Hepatocyte (in vitro differentiated cells): ENCODE measurements around the gene CD34. TPM values are rescaled to one million over a fixed set of nuclear protein-coding genes. Genes with fewer than 3 reads are reported as not detected.

Experiments used
- DNase-seq: peaks from one replicate; pipeline ENCODE4 v3.0.0-alpha.2; 2016; ENCODE audit warnings: low spot score
- H2AFZ ChIP-seq: fragments of 200-600 bp; sonication (generic); 2 replicates; pipeline ENCODE4 v1.6.0; 2016; ENCODE audit warnings: antibody characterized with exemption, mild to moderate bottlenecking
- H3K27ac ChIP-seq: fragments of 200-600 bp; sonication (generic); 2 replicates; pipeline ENCODE4 v1.5.1; 2016; ENCODE audit warnings: mild to moderate bottlenecking
- H3K27me3 ChIP-seq: fragments of 200-600 bp; sonication (generic); 2 replicates; pipeline ENCODE4 v1.6.1; 2016
- H3K36me3 ChIP-seq: fragments of 200-600 bp; sonication (generic); replicated peaks from 2 replicates; pipeline ENCODE4 v1.5.1; 2016; ENCODE audit warnings: low read depth; ENCODE audit not compliant: insufficient read depth
- H3K4me1 ChIP-seq: fragments of 200-600 bp; sonication (generic); 2 replicates; pipeline ENCODE4 v1.5.1; 2016; ENCODE audit warnings: mild to moderate bottlenecking, moderate library complexity; ENCODE audit not compliant: insufficient read depth
- H3K4me2 ChIP-seq: fragments of 200-600 bp; sonication (generic); 2 replicates; pipeline ENCODE4 v1.6.0; 2016
- H3K4me3 ChIP-seq: fragments of 200-600 bp; sonication (generic); 2 replicates; pipeline ENCODE4 v1.5.1; 2016; ENCODE audit warnings: mild to moderate bottlenecking
- H3K79me2 ChIP-seq: fragments of 200-600 bp; sonication (generic); 2 replicates; pipeline ENCODE4 v1.6.0; 2017; ENCODE audit warnings: mild to moderate bottlenecking
- H3K9me2 ChIP-seq: fragments of 200-600 bp; sonication (generic); replicated peaks from 2 replicates; pipeline ENCODE4 v1.6.0; 2017; ENCODE audit warnings: mild to moderate bottlenecking; ENCODE audit not compliant: insufficient read depth
- H3K9me3 ChIP-seq: fragments of 200-600 bp; sonication (generic); 2 replicates; pipeline ENCODE4 v1.5.1; 2016; ENCODE audit warnings: low read depth, mild to moderate bottlenecking
- H4K20me1 ChIP-seq: fragments of 200-600 bp; sonication (generic); 2 replicates; pipeline ENCODE4 v1.6.0; 2016; ENCODE audit warnings: mild to moderate bottlenecking; ENCODE audit not compliant: insufficient read depth, poor library complexity, severe bottlenecking
- EZH2 ChIP-seq: fragments of 200-600 bp; sonication (generic); IDR thresholded peaks from 2 replicates; pipeline ENCODE4 v1.6.1; 2016; ENCODE audit warnings: antibody characterized with exemption, mild to moderate bottlenecking, borderline replicate concordance
- EZH2phosphoT487 ChIP-seq: fragments of 200-600 bp; sonication (generic); IDR thresholded peaks from one replicate; pipeline ENCODE4 v1.6.1; 2018; ENCODE audit warnings: antibody characterized with exemption, mild to moderate bottlenecking, low read depth, moderate library complexity; ENCODE audit not compliant: unreplicated experiment, severe bottlenecking
- WGBS: methylation state at CpG from one replicate; pipeline ENCODE4 v1.1.6; 2016; ENCODE audit warnings: low lambda C conversion rate; ENCODE audit errors: missing lambda C conversion rate; 5-methylcytosine and 5-hydroxymethylcytosine counted together
- polyA plus RNA-seq: library from polyadenylated mRNA; unstranded; fragments of >200 nt; fragmentation: Nextera tagmentation; extraction: Ambion mirVana; gene quantifications from 2 replicates; pipeline ENCODE4 v1.2.1, GENCODE V29; 2016
- total RNA-seq: library from RNA; depleted of rRNA; stranded (reverse); fragments of >200 nt; gene quantifications from 2 replicates; pipeline ENCODE4 v1.2.3, GENCODE V29; 2014
- TF ChIP-seq, protein P1 (sequence below): fragments of 200-600 bp; sonication (generic); IDR thresholded peaks from 2 replicates; pipeline ENCODE4 v1.5.1; 2016; ENCODE audit warnings: antibody characterized with exemption, mild to moderate bottlenecking; ENCODE audit not compliant: poor library complexity

Gene CD34
- total and polyA plus RNA-seq, 2 experiments from 2014 or later = 0.90 to 2.4 TPM

DNA sequence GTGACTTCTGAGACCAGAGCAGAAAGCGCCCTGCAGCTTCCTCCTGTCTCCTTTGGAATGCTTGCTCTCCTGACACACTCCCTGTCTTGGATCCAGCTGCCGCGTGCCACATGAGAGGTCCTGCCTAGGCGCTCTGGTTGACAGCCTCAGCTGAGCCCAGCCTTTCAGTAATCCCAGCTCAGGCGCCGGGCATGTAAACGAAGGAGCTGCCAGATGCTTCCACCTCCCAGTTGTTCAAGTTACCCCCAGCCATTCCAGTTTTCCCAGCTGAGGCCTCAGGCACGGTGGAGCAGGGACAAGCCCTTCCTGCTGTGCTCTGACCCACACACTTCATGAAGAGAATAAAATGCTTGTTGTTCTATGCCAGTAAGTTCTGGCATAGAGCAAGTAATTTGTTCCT lies 14.3 kb upstream of the CD34 start:
- Histone ChIP-seq H3K79me2 (no peaks in the 10 kb centered on the region), H3K27me3 (peaks cover 5% of the 10 kb centered on the region), H3K4me1 (peaks cover 6% of the 10 kb centered on the region), H3K9me2 (no peaks in the 10 kb centered on the region), H4K20me1 (no peaks in the 10 kb centered on the region), H3K4me3 (no peak overlapping the region), H3K4me2 (no peak overlapping the region), H3K9me3 (no peaks in the 10 kb centered on the region), H3K27ac (no peak overlapping the region), H2AFZ (no peak overlapping the region), H3K36me3 (no peaks in the 10 kb centered on the region)
- TF ChIP-seq EZH2phosphoT487 (no peak), EZH2 (no peak)
- TF ChIP-seq, protein P1, sequence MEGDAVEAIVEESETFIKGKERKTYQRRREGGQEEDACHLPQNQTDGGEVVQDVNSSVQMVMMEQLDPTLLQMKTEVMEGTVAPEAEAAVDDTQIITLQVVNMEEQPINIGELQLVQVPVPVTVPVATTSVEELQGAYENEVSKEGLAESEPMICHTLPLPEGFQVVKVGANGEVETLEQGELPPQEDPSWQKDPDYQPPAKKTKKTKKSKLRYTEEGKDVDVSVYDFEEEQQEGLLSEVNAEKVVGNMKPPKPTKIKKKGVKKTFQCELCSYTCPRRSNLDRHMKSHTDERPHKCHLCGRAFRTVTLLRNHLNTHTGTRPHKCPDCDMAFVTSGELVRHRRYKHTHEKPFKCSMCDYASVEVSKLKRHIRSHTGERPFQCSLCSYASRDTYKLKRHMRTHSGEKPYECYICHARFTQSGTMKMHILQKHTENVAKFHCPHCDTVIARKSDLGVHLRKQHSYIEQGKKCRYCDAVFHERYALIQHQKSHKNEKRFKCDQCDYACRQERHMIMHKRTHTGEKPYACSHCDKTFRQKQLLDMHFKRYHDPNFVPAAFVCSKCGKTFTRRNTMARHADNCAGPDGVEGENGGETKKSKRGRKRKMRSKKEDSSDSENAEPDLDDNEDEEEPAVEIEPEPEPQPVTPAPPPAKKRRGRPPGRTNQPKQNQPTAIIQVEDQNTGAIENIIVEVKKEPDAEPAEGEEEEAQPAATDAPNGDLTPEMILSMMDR = no peak
- DNase-seq = peak; percentile 21
- 16% methylated on average over 8 of the region's 8 CpGs for WGBS

DNA sequence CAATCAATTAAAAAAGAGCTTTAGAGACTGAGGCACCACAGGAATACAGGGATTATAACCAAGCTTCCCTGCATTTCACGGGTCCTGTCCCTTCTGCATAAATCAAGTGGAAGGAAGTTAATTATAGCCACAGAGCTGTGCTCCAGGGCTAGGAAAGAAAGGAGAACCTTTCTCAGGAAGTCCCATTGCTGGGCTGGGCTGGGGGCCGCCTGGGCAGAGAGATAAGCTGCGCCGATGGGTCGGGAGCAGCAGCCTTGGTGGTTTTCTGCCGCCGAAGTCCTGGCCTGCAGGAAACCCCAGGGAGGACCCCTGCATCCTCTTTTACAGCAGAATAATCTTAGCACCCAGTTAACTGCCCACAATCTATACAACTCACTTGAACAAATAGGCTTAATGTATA lies 12.6 kb upstream of the CD34 start:
- H4K20me1 ChIP-seq = no peaks in the 10 kb centered on the region
- DNase-seq = no peak
- H3K27me3 ChIP-seq = peaks cover 5% of the 10 kb centered on the region
- H2AFZ ChIP-seq = no peak overlapping the region
- no peaks in the 10 kb centered on the region for H3K79me2 ChIP-seq
- H3K9me2 ChIP-seq = no peaks in the 10 kb centered on the region
- H3K9me3 ChIP-seq = no peaks in the 10 kb centered on the region
- H3K4me3 ChIP-seq = no peak overlapping the region
- H3K4me2 ChIP-seq = no peak overlapping the region
- no peak overlapping the region for H3K27ac ChIP-seq
- no peaks in the 10 kb centered on the region for H3K36me3 ChIP-seq
- no peak for TF ChIP-seq EZH2phosphoT487
- TF ChIP-seq EZH2 = no peak
- TF ChIP-seq, protein P1 = no peak
- 49% methylated on average over 7 of the region's 7 CpGs for whole genome bisulfite sequencing
- H3K4me1 ChIP-seq = peaks cover 6% of the 10 kb centered on the region

DNA sequence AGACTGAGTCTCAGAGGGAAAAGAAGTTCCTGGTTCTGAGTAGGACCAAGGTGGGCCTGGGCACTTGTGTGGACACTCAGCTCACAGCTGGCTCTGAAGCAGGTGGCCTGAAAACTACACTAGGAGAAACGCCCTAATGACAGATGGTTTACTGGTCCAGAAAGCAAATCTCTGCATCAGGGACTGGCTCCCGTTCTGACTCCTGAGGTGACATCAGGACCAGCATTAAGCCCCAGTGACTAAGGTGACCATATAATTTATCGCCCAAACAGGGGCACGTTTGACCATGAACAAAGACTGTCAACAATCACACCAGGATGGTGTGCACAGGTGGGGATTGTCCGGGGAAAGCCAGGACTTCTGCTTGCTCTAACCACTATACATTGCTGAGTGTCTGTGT lies 12.2 kb upstream of the CD34 start:
- H4K20me1 ChIP-seq = no peaks in the 10 kb centered on the region
- no peaks in the 10 kb centered on the region for H3K9me3 ChIP-seq
- H3K4me2 ChIP-seq = no peak overlapping the region
- no peak overlapping the region for H2AFZ ChIP-seq
- H3K9me2 ChIP-seq = no peaks in the 10 kb centered on the region
- no peaks in the 10 kb centered on the region for H3K79me2 ChIP-seq
- H3K27ac ChIP-seq = no peak overlapping the region
- H3K4me3 ChIP-seq = no peak overlapping the region
- DNase-seq = no peak
- H3K36me3 ChIP-seq = no peaks in the 10 kb centered on the region
- TF ChIP-seq EZH2 (no peak), EZH2phosphoT487 (no peak)
- TF ChIP-seq, protein P1 = no peak
- H3K27me3 ChIP-seq = peaks cover 5% of the 10 kb centered on the region
- WGBS = 93% methylated on average over 5 of the region's 5 CpGs
- peaks cover 6% of the 10 kb centered on the region for H3K4me1 ChIP-seq

- TF ChIP-seq, protein P1 = no peak
- TF ChIP-seq EZH2phosphoT487 (no peak), EZH2 (no peak)
- Histone ChIP-seq H3K27ac (no peak overlapping the region), H3K4me3 (no peak overlapping the region), H3K27me3 (no peaks in the 10 kb centered on the region), H3K36me3 (no peaks in the 10 kb centered on the region), H3K9me2 (no peaks in the 10 kb centered on the region), H3K4me1 (peaks cover 6% of the 10 kb centered on the region), H3K4me2 (no peak overlapping the region), H3K9me3 (no peaks in the 10 kb centered on the region), H3K79me2 (no peaks in the 10 kb centered on the region), H4K20me1 (no peaks in the 10 kb centered on the region), H2AFZ (no peak overlapping the region)
- no peak for DNase-seq
- 78% methylated on average over 8 of the region's 8 CpGs for WGBS
Observed at GRCh38 chr1:207922554-207922953, 11.6 kb upstream of the CD34 start.
